ENCODE results near the gene KCNMB2. TPM values are rescaled to one million over a fixed set of nuclear protein-coding genes. Genes with fewer than 3 reads are reported as not detected.

KCNMB2 gene
- total RNA-seq, 2 donors from 2014 or later, result 0.42 to 0.72 TPM

GRCh38 chr3:178672275-178672674 lies 136.0 kb downstream of the KCNMB2 start:
- intact Hi-C loops (cut with DNase I), result no loop called here
- no peak for TF ChIP-seq CTCF (IDR thresholded peaks at IDR 0.05)
- H3K4me3 ChIP-seq, result no peak overlapping the region
- H3K27me3 ChIP-seq, result no peaks in the 10 kb centered on the region
- H3K36me3 ChIP-seq, result no peaks in the 10 kb centered on the region
- H3K4me1 ChIP-seq, result no peaks in the 10 kb centered on the region
- H3K27ac ChIP-seq, result no peak overlapping the region
- DNase-seq, result no peak
- no peaks in the 10 kb centered on the region for H3K9me3 ChIP-seq
- H3K9ac ChIP-seq (ENCODE audit: low read depth in 2 of 2, low read length in 2 of 2), result no peak overlapping the region

- no peak overlapping the region for H3K4me3 ChIP-seq
- no peaks in the 10 kb centered on the region for H3K27me3 ChIP-seq
Observed at GRCh38 chr3:178673529-178673928, 137.3 kb downstream of the KCNMB2 start.

GRCh38 chr3:178676077-178676476 lies 139.8 kb downstream of the KCNMB2 start:
- H3K9me3 ChIP-seq, result no peaks in the 10 kb centered on the region
- H3K27me3 ChIP-seq, result no peaks in the 10 kb centered on the region
- no peak for TF ChIP-seq CTCF (IDR thresholded peaks at IDR 0.05)
- H3K27ac ChIP-seq, result no peak overlapping the region
- H3K36me3 ChIP-seq, result no peaks in the 10 kb centered on the region
- no peak for DNase-seq
- no peak overlapping the region for H3K4me3 ChIP-seq
- intact Hi-C loops (cut with DNase I), result no loop called here
- H3K9ac ChIP-seq (ENCODE audit: low read depth in 2 of 2, low read length in 2 of 2), result no peak overlapping the region
- no peaks in the 10 kb centered on the region for H3K4me1 ChIP-seq

More at GRCh38 chr3:178673529-178673928, 137.3 kb downstream of the KCNMB2 start:
- H3K4me1 ChIP-seq, result no peaks in the 10 kb centered on the region
- DNase-seq, result no peak
- intact Hi-C loops (cut with DNase I), result no loop called here
- no peak overlapping the region for H3K9ac ChIP-seq (ENCODE audit: low read depth in 2 of 2, low read length in 2 of 2)
- H3K27ac ChIP-seq, result no peak overlapping the region
- no peaks in the 10 kb centered on the region for H3K9me3 ChIP-seq
- TF ChIP-seq CTCF (IDR thresholded peaks at IDR 0.05), result no peak
- H3K36me3 ChIP-seq, result no peaks in the 10 kb centered on the region

GRCh38 chr3:178676942-178677790 lies 140.9 kb downstream of the KCNMB2 start:
- Histone ChIP-seq H3K9ac (ENCODE audit: low read depth in 2 of 2, low read length in 2 of 2) (no peak overlapping the region), H3K4me3 (no peak overlapping the region), H3K27me3 (no peaks in the 10 kb centered on the region), H3K36me3 (no peaks in the 10 kb centered on the region), H3K9me3 (no peaks in the 10 kb centered on the region), H3K4me1 (no peaks in the 10 kb centered on the region), H3K27ac (no peak overlapping the region)
- no peak for TF ChIP-seq CTCF (IDR thresholded peaks at IDR 0.05)
- no peak for DNase-seq
- intact Hi-C loops (cut with DNase I), result no loop called here

- Histone ChIP-seq H3K9ac (ENCODE audit: low read depth in 2 of 2, low read length in 2 of 2) (no peak overlapping the region), H3K27me3 (no peaks in the 10 kb centered on the region), H3K4me1 (no peaks in the 10 kb centered on the region), H3K27ac (no peak overlapping the region), H3K4me3 (no peak overlapping the region), H3K9me3 (no peaks in the 10 kb centered on the region), H3K36me3 (no peaks in the 10 kb centered on the region)
- intact Hi-C loops (cut with DNase I), result no loop called here
- no peak for DNase-seq
- no peak for TF ChIP-seq CTCF (IDR thresholded peaks at IDR 0.05)
Observed at GRCh38 chr3:178677961-178678360, 141.7 kb downstream of the KCNMB2 start.

Data from colonic mucosa (tissue), 4 donors.